PFSK-1 (cell line): ENCODE results near the gene AGFG2.

ENCODE experiments used
- FOXP2 ChIP-seq: optimal IDR thresholded peaks from 2 replicates; pipeline ENCODE3; 2011; ENCODE audit warnings: borderline replicate concordance, control low read depth, inconsistent platforms; ENCODE audit not compliant: insufficient read depth; ENCODE audit errors: extremely low read length, extremely low read depth
- POLR2AphosphoS5 ChIP-seq: IDR thresholded peaks from 2 replicates; pipeline ENCODE4 v1.6.1; 2012; ENCODE audit warnings: low read depth, mild to moderate bottlenecking, control low read depth, low read length, moderate library complexity
- REST ChIP-seq, 2 experiments: IDR thresholded peaks; 2 replicates each; pipeline versions ENCODE4 v1.6.1 to v1.8.0; 2011 to 2012; ENCODE audit warnings: low read depth in 2 of 2, low read length in 2 of 2, control low read depth in 1 of 2, inconsistent platforms in 1 of 2, mild to moderate bottlenecking in 1 of 2, moderate library complexity in 1 of 2; ENCODE audit not compliant: insufficient read depth in 1 of 2
- SIN3A ChIP-seq: IDR thresholded peaks from 2 replicates; pipeline ENCODE4 v1.6.1; 2012; ENCODE audit warnings: mild to moderate bottlenecking, low read length, moderate library complexity, borderline replicate concordance; ENCODE audit not compliant: insufficient read depth
- TAF1 ChIP-seq: IDR thresholded peaks from 2 replicates; pipeline ENCODE4 v1.6.1; 2012; ENCODE audit warnings: low read length, control low read depth, borderline replicate concordance; ENCODE audit not compliant: insufficient read depth

The AGFG2 gene

DNA sequence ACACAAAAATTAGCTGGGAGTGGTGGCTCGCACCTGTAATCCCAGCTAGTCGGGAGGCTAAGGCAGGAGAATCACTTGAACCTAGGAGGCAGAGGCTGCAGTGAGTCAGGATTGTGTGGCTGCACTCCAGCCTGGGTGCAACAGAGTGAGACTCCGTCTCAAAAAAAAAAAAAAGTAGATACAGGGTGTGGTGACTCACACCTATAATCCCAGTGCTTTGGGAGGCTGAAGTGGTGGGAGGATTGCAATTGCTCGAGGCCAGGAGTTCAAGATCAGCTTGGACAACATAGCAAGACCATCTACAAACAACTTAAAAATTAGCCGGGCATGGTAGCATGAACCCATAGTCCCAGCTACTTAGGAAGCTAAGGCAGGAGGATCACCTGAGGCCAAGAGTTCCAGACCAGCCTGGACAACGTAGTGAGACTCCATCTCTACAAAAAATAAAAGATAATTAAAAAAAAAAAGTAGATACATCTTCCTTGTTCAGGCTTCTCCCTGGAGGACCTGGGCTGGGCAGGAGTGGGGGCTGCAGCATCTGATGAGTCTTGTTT, 75.4 kb downstream of the AGFG2 start:
- TF ChIP-seq SIN3A (no peak), TAF1 (no peak), REST (IDR thresholded peaks at IDR 0.05; ENCODE audit: insufficient read depth in 1 of 2, low read depth in 2 of 2, low read length in 2 of 2) (no peak), FOXP2 (no peak), POLR2AphosphoS5 (no peak)
